ENCODE measurements around the gene KCNQ1. TPM values are rescaled to one million over a fixed set of nuclear protein-coding genes. Genes with fewer than 3 reads are reported as not detected.

The KCNQ1 gene
- total RNA-seq, 1 donor from 2014 or later: 43.0 TPM

- DNase-seq (ENCODE audit: low spot score): peak; percentile 71
- intact Hi-C loops (cut with DNase I): no loop called here
These were observed 121.6 kb downstream of the KCNQ1 start for GRCh38 chr11:2566223-2567025.

GRCh38 chr11:2567026-2567671, 122.3 kb downstream of the KCNQ1 start:
- intact Hi-C loops (cut with DNase I): no loop called here
- DNase-seq (ENCODE audit: low spot score): peak; percentile 73

- no peak for DNase-seq (ENCODE audit: low spot score)
- intact Hi-C loops (cut with DNase I): no loop called here
These were observed 124.5 kb downstream of the KCNQ1 start for GRCh38 chr11:2569321-2569721.

GRCh38 chr11:2569731-2570210, 125.0 kb downstream of the KCNQ1 start:
- intact Hi-C loops (cut with DNase I): no loop called here
- peak; percentile 56 for DNase-seq (ENCODE audit: low spot score)

- DNase-seq (ENCODE audit: low spot score): peak; percentile 66
- intact Hi-C loops (cut with DNase I): no loop called here
These were observed 125.5 kb downstream of the KCNQ1 start for GRCh38 chr11:2570211-2570811.

- intact Hi-C loops (cut with DNase I): no loop called here
- peak; percentile 70 for DNase-seq (ENCODE audit: low spot score)
These were observed 126.2 kb downstream of the KCNQ1 start for GRCh38 chr11:2570841-2571597.

GRCh38 chr11:2571598-2572281, 126.9 kb downstream of the KCNQ1 start:
- DNase-seq (ENCODE audit: low spot score): no peak
- intact Hi-C loops (cut with DNase I): no loop called here

GRCh38 chr11:2572491-2573239, 127.9 kb downstream of the KCNQ1 start:
- DNase-seq (ENCODE audit: low spot score): peak; percentile 67
- intact Hi-C loops (cut with DNase I): no loop called here

GRCh38 chr11:2573240-2574042, 128.6 kb downstream of the KCNQ1 start:
- DNase-seq (ENCODE audit: low spot score): peak; percentile 62
- intact Hi-C loops (cut with DNase I): no loop called here

- DNase-seq (ENCODE audit: low spot score): no peak
- intact Hi-C loops (cut with DNase I): no loop called here
These were observed 129.3 kb downstream of the KCNQ1 start for GRCh38 chr11:2574043-2574552.

GRCh38 chr11:2574553-2575535, 130.0 kb downstream of the KCNQ1 start:
- intact Hi-C loops (cut with DNase I): no loop called here
- DNase-seq (ENCODE audit: low spot score): peak; percentile 62

- DNase-seq (ENCODE audit: low spot score): no peak
- intact Hi-C loops (cut with DNase I): no loop called here
These were observed 130.8 kb downstream of the KCNQ1 start for GRCh38 chr11:2575591-2576051.

- intact Hi-C loops (cut with DNase I): no loop called here
These were observed 131.3 kb downstream of the KCNQ1 start for GRCh38 chr11:2576111-2576510.

GRCh38 chr11:2576549-2576948, 131.7 kb downstream of the KCNQ1 start:
- intact Hi-C loops (cut with DNase I): no loop called here
- DNase-seq (ENCODE audit: low spot score): peak; percentile 61

More at GRCh38 chr11:2576111-2576510, 131.3 kb downstream of the KCNQ1 start:
- peak; percentile 67 for DNase-seq (ENCODE audit: low spot score)

- DNase-seq (ENCODE audit: low spot score): peak; percentile 71
- intact Hi-C loops (cut with DNase I): no loop called here
These were observed 132.5 kb downstream of the KCNQ1 start for GRCh38 chr11:2577031-2577990.

Data from cardiac septum (tissue), 1 donor.